ENCODE results near the gene MYBPC1.

MYBPC1 gene

GRCh38 chr12:101714877-101715444 is 120.2 kb downstream of the MYBPC1 start:
- Histone ChIP-seq H3K4me3 (no peak overlapping the region), H3K36me3 (peaks cover 0 to under 1% (median 0%) of the 10 kb centered on the region in 3 donors), H3K27ac (no peak overlapping the region), H3K9me3 (no peaks in the 10 kb centered on the region), H3K27me3 (no peaks in the 10 kb centered on the region), H3K4me1 (peaks cover 0 to 8% (median 4%) of the 10 kb centered on the region in 4 donors)
- DNase-seq = no peak
- TF ChIP-seq CTCF (IDR thresholded peaks at IDR 0.05) = no peak
- intact Hi-C loops (cut with DNase I; ENCODE audit: low total_unique reads) = no loop called here

- intact Hi-C loops (cut with DNase I; ENCODE audit: low total_unique reads) = no loop called here
- no peak for DNase-seq
- Histone ChIP-seq H3K4me3 (no peak overlapping the region), H3K27ac (no peak overlapping the region), H3K9me3 (no peaks in the 10 kb centered on the region), H3K4me1 (no peaks in the 10 kb centered on the region), H3K27me3 (no peaks in the 10 kb centered on the region), H3K36me3 (peaks cover 8 to 32% (median 13%) of the 10 kb centered on the region in 3 donors)
- no peak for TF ChIP-seq CTCF (IDR thresholded peaks at IDR 0.05)
Measured at GRCh38 chr12:101719566-101719965, 124.8 kb downstream of the MYBPC1 start.

GRCh38 chr12:101720118-101720517 is 125.3 kb downstream of the MYBPC1 start:
- H3K4me1 ChIP-seq = no peaks in the 10 kb centered on the region
- DNase-seq = no peak
- intact Hi-C loops (cut with DNase I; ENCODE audit: low total_unique reads) = no loop called here
- no peak overlapping the region for H3K27ac ChIP-seq
- no peak overlapping the region for H3K4me3 ChIP-seq
- TF ChIP-seq CTCF (IDR thresholded peaks at IDR 0.05) = no peak
- H3K27me3 ChIP-seq = no peaks in the 10 kb centered on the region
- H3K36me3 ChIP-seq = peaks cover 8 to 37% (median 19%) of the 10 kb centered on the region in 3 donors
- no peaks in the 10 kb centered on the region for H3K9me3 ChIP-seq

- intact Hi-C loops (cut with DNase I; ENCODE audit: low total_unique reads) = no loop called here
- H3K27me3 ChIP-seq = no peaks in the 10 kb centered on the region
- no peak overlapping the region for H3K27ac ChIP-seq
- no peak overlapping the region for H3K4me3 ChIP-seq
- H3K9me3 ChIP-seq = no peaks in the 10 kb centered on the region
- TF ChIP-seq CTCF (IDR thresholded peaks at IDR 0.05) = no peak
- H3K4me1 ChIP-seq = no peaks in the 10 kb centered on the region
- no peak for DNase-seq
- peaks cover 8 to 54% (median 28%) of the 10 kb centered on the region in 3 donors for H3K36me3 ChIP-seq
Measured at GRCh38 chr12:101722392-101722791, 127.6 kb downstream of the MYBPC1 start.

DNA sequence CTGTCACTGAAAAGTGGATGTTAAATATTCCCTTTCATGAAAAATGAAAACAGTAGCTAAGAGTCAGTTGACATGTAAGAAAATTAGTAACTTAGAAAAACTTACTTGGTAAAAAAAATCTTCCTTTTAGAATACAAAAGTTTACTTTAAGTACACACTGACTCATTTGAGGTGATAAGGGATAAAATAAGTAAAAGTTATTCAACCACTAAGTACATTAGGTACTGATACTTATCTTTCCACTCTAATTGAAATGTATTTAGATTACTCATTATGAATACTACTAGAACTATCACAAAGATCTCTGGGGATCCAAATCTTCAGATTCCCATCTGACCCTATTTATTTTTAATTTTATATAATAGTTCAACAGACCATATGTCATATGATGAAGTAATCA is 132.3 kb downstream of the MYBPC1 start:
- Histone ChIP-seq H3K27me3 (no peaks in the 10 kb centered on the region), H3K4me3 (no peak overlapping the region), H3K4me1 (no peaks in the 10 kb centered on the region), H3K27ac (no peak overlapping the region), H3K9me3 (no peaks in the 10 kb centered on the region), H3K36me3 (peaks cover 17 to 57% (median 46%) of the 10 kb centered on the region in 3 donors)
- no peak for TF ChIP-seq CTCF (IDR thresholded peaks at IDR 0.05)
- no peak for DNase-seq
- intact Hi-C loops (cut with DNase I; ENCODE audit: low total_unique reads) = no loop called here

DNA sequence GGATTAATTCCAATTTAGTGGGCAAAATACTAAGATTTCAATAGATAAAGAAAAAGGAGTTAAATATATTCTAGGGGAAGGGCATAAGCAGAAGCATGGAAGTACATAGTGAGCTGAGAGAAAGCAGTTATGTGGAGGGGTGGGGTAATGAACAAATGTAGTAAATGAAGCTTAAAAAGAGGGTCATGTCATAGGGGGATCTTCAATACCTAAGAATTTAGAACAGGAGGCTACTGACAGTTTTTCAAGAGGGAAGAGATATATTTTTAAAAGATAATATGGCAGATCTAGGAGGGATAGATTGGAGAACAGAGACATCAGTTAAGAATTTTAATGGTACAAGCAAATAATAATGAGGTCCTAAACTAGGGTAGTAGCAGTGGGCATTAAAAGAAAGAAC is 135.1 kb downstream of the MYBPC1 start:
- H3K4me1 ChIP-seq = no peaks in the 10 kb centered on the region
- no peak overlapping the region for H3K4me3 ChIP-seq
- intact Hi-C loops (cut with DNase I; ENCODE audit: low total_unique reads) = no loop called here
- no peak for DNase-seq
- H3K27me3 ChIP-seq = no peaks in the 10 kb centered on the region
- no peak for TF ChIP-seq CTCF (IDR thresholded peaks at IDR 0.05)
- H3K9me3 ChIP-seq = no peaks in the 10 kb centered on the region
- no peak overlapping the region for H3K27ac ChIP-seq
- H3K36me3 ChIP-seq = peaks cover 9 to 52% (median 48%) of the 10 kb centered on the region in 3 donors
